ENCODE measurements around the gene DSG3.
A peak's percentile ranks its signal among the peaks of the same experiment; 100 is the strongest.

Gene DSG3

DNA sequence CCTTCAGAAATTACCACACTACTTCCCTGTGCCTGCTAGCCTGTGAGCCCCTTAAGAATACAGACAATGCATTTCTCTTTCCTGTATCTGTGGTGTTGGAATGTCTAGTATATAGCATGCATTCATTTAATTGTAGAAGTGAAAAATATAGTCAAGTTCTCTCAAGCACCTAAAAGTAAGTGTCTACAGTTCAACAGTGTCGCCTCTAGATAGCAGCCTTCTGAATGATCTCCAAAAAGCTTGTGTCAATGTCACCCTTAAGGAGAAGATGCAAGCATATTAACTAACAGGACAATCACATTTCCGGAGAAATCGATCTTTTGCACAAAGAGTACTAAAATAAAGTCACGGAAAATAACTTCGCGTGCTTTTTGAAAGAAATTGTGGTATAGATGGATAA lies 27.5 kb upstream of the DSG3 start:
- no peaks in the 10 kb centered on the region for H3K27me3 ChIP-seq (ENCODE audit: control insufficient read depth, low read length)
- no peaks in the 10 kb centered on the region for H4K20me1 ChIP-seq (ENCODE audit: control insufficient read depth, insufficient read depth, low read depth, low read length)
- no peaks in the 10 kb centered on the region for H3F3A ChIP-seq (ENCODE audit: control insufficient read depth, insufficient read depth)
- no peaks in the 10 kb centered on the region for H3K9me3 ChIP-seq (ENCODE audit: control insufficient read depth, insufficient read depth, low read length)
- no peaks in the 10 kb centered on the region for H3K4me1 ChIP-seq (ENCODE audit: control insufficient read depth, low read length)
- no peak overlapping the region for H3K4me3 ChIP-seq (ENCODE audit: low read length)
- H3K79me2 ChIP-seq (ENCODE audit: control insufficient read depth, low read length) = no peaks in the 10 kb centered on the region
- TF ChIP-seq, protein P1, sequence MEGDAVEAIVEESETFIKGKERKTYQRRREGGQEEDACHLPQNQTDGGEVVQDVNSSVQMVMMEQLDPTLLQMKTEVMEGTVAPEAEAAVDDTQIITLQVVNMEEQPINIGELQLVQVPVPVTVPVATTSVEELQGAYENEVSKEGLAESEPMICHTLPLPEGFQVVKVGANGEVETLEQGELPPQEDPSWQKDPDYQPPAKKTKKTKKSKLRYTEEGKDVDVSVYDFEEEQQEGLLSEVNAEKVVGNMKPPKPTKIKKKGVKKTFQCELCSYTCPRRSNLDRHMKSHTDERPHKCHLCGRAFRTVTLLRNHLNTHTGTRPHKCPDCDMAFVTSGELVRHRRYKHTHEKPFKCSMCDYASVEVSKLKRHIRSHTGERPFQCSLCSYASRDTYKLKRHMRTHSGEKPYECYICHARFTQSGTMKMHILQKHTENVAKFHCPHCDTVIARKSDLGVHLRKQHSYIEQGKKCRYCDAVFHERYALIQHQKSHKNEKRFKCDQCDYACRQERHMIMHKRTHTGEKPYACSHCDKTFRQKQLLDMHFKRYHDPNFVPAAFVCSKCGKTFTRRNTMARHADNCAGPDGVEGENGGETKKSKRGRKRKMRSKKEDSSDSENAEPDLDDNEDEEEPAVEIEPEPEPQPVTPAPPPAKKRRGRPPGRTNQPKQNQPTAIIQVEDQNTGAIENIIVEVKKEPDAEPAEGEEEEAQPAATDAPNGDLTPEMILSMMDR (IDR thresholded peaks at IDR 0.05; ENCODE audit: low read depth, low read length, poor library complexity, severe bottlenecking) = no peak
- no peak for TF ChIP-seq EZH2phosphoT487 (IDR thresholded peaks at IDR 0.05; ENCODE audit: borderline replicate concordance, low read length)
- H3K36me3 ChIP-seq (ENCODE audit: control insufficient read depth, low read length) = no peaks in the 10 kb centered on the region
- no peaks in the 10 kb centered on the region for H3K9me2 ChIP-seq (replicated peaks; ENCODE audit: control insufficient read depth, low read length)
- no peak overlapping the region for H3K27ac ChIP-seq (ENCODE audit: low read depth, low read length)
- no peak overlapping the region for H3K4me2 ChIP-seq (ENCODE audit: low read length)

- H3K27ac ChIP-seq (ENCODE audit: low read depth, low read length) = no peak overlapping the region
- H3K79me2 ChIP-seq (ENCODE audit: control insufficient read depth, low read length) = no peaks in the 10 kb centered on the region
- no peak overlapping the region for H3K4me3 ChIP-seq (ENCODE audit: low read length)
- H3K4me2 ChIP-seq (ENCODE audit: low read length) = no peak overlapping the region
- TF ChIP-seq, protein P1 (IDR thresholded peaks at IDR 0.05; ENCODE audit: low read depth, low read length, poor library complexity, severe bottlenecking) = no peak
- TF ChIP-seq EZH2phosphoT487 (IDR thresholded peaks at IDR 0.05; ENCODE audit: borderline replicate concordance, low read length) = no peak
- no peaks in the 10 kb centered on the region for H3K9me2 ChIP-seq (replicated peaks; ENCODE audit: control insufficient read depth, low read length)
- H3F3A ChIP-seq (ENCODE audit: control insufficient read depth, insufficient read depth) = no peaks in the 10 kb centered on the region
- H3K27me3 ChIP-seq (ENCODE audit: control insufficient read depth, low read length) = no peaks in the 10 kb centered on the region
- H3K9me3 ChIP-seq (ENCODE audit: control insufficient read depth, insufficient read depth, low read length) = no peaks in the 10 kb centered on the region
- no peaks in the 10 kb centered on the region for H3K4me1 ChIP-seq (ENCODE audit: control insufficient read depth, low read length)
- H3K36me3 ChIP-seq (ENCODE audit: control insufficient read depth, low read length) = no peaks in the 10 kb centered on the region
- H4K20me1 ChIP-seq (ENCODE audit: control insufficient read depth, insufficient read depth, low read depth, low read length) = no peaks in the 10 kb centered on the region
Observed at GRCh38 chr18:31420524-31420923, 27.0 kb upstream of the DSG3 start.

GRCh38 chr18:31424383-31424988 lies 23.1 kb upstream of the DSG3 start:
- Histone ChIP-seq H3F3A (ENCODE audit: control insufficient read depth, insufficient read depth) (no peaks in the 10 kb centered on the region), H3K36me3 (ENCODE audit: control insufficient read depth, low read length) (no peaks in the 10 kb centered on the region), H3K9me3 (ENCODE audit: control insufficient read depth, insufficient read depth, low read length) (no peaks in the 10 kb centered on the region), H3K4me3 (ENCODE audit: low read length) (no peak overlapping the region), H3K27me3 (ENCODE audit: control insufficient read depth, low read length) (no peaks in the 10 kb centered on the region), H3K4me2 (ENCODE audit: low read length) (no peak overlapping the region), H3K27ac (ENCODE audit: low read depth, low read length) (no peak overlapping the region), H4K20me1 (ENCODE audit: control insufficient read depth, insufficient read depth, low read depth, low read length) (no peaks in the 10 kb centered on the region), H3K9me2 (replicated peaks; ENCODE audit: control insufficient read depth, low read length) (no peaks in the 10 kb centered on the region), H3K4me1 (ENCODE audit: control insufficient read depth, low read length) (no peaks in the 10 kb centered on the region), H3K79me2 (ENCODE audit: control insufficient read depth, low read length) (no peaks in the 10 kb centered on the region)
- TF ChIP-seq, protein P1 (IDR thresholded peaks at IDR 0.05; ENCODE audit: low read depth, low read length, poor library complexity, severe bottlenecking) = peak; percentile 78
- TF ChIP-seq EZH2phosphoT487 (IDR thresholded peaks at IDR 0.05; ENCODE audit: borderline replicate concordance, low read length) = no peak
